ENCODE measurements around the gene HTD2.

DNA sequence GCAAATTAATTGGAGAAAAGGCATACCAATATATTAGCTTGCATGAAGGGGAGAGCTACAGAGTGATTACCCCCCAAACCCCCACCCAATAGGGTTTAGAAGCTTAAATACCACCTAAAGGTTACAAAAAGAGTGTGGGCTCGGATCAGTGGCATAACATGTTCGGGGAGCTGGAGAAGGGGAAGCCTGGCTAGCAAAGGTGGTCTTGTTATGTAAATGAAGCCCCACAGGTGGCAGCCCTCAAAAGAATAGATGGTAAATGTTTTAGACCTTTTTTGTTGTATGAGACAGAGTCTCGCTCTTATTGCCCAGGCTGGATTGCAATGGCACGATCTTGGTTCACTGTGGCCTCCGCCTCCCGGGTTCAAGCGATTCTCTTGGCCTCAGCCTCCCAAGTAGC is 15.5 kb downstream of the HTD2 start:
- TF ChIP-seq POLR2AphosphoS5 (IDR thresholded peaks at IDR 0.05; ENCODE audit: low read depth, low read length), result no peak
- TF ChIP-seq, protein P1, sequence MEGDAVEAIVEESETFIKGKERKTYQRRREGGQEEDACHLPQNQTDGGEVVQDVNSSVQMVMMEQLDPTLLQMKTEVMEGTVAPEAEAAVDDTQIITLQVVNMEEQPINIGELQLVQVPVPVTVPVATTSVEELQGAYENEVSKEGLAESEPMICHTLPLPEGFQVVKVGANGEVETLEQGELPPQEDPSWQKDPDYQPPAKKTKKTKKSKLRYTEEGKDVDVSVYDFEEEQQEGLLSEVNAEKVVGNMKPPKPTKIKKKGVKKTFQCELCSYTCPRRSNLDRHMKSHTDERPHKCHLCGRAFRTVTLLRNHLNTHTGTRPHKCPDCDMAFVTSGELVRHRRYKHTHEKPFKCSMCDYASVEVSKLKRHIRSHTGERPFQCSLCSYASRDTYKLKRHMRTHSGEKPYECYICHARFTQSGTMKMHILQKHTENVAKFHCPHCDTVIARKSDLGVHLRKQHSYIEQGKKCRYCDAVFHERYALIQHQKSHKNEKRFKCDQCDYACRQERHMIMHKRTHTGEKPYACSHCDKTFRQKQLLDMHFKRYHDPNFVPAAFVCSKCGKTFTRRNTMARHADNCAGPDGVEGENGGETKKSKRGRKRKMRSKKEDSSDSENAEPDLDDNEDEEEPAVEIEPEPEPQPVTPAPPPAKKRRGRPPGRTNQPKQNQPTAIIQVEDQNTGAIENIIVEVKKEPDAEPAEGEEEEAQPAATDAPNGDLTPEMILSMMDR (IDR thresholded peaks at IDR 0.05), result no peak
- TF ChIP-seq SIN3A (IDR thresholded peaks at IDR 0.05; ENCODE audit: borderline replicate concordance, insufficient read depth, low read depth, low read length), result no peak
- no peak for TF ChIP-seq TCF7L2 (IDR thresholded peaks at IDR 0.05; ENCODE audit: low read depth, low read length)

All from Panc1 (cell line).